GM19099 (cell line): Measurements from ENCODE around the gene ACTL6B.
A peak's percentile ranks its signal among the peaks of the same experiment; 100 is the strongest.

Experiments
- POLR2A ChIP-seq: IDR thresholded peaks from 3 replicates; pipeline ENCODE4 v1.6.1; 2011; ENCODE audit warnings: low read depth; ENCODE audit not compliant: insufficient read length; ENCODE audit errors: extremely low read depth

ACTL6B gene

DNA sequence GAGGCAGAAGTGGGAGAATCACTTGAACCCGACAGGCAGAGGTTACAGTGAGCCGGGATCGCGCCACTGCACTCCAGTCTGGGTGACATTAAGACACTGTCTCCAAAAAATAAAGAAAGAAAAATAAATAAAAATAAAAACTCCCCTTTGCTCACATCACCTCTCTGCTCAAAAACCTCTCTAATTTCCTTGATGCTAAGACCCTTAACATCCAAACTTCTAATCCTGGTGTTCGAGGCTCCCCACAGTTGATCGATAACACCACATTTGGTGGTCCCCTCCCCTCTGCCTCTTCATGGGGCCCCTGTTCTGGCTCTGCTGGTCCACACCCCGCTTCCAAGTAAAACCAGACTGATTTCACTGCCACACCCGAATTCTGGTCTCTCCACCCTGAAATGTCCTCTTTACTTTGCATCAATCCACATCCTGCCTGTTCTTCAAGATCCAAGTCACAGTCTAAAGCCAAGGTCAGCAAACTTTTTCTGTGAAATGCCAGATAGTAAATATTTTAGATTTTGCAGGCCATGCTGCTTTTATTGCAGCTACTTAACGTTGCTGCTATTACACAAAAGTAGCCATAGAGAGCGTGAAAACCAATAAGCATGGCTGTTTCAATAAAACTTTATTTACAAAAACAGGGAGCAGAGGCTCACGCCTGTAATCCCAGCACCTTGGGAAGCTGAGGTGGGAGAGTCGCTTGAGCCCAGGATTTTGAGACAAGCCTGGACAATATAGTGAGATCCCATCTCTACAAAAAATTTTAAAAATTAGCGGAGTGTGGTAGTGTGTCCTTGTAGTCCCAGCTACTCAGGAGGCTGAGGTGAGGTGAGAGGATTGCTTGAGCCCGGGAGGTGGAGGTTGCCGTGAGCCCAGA is 32.1 kb downstream of the ACTL6B start:
- no peak for TF ChIP-seq POLR2A

GRCh38 chr7:100621554-100621953 is 34.7 kb downstream of the ACTL6B start:
- no peak for TF ChIP-seq POLR2A

DNA sequence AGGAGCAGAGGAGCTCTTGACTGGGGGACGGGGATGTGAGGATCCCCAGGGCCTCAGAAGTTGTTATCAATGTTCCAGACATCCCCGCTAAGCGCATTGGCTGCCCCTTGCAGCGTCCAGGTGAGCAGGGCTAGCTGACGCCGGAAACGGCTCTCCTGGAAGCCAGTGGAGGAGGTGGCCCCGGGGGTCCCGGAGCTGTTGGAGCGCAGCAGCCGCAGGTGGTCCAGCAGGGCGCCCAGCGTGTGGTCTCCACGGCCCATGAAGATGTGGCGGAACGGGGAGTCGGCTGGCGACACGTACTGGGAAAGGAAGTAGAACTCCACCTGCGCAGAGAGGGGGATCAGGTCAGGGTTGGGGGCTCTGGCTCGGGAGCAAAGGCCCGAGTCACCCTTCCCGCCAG is 35.4 kb downstream of the ACTL6B start:
- TF ChIP-seq POLR2A: no peak

GRCh38 chr7:100620239-100620638 is 36.0 kb downstream of the ACTL6B start:
- no peak for TF ChIP-seq POLR2A

- no peak for TF ChIP-seq POLR2A
Observed at GRCh38 chr7:100614308-100614861, 41.9 kb downstream of the ACTL6B start.

GRCh38 chr7:100613412-100614175 is 42.7 kb downstream of the ACTL6B start:
- TF ChIP-seq POLR2A: no peak

DNA sequence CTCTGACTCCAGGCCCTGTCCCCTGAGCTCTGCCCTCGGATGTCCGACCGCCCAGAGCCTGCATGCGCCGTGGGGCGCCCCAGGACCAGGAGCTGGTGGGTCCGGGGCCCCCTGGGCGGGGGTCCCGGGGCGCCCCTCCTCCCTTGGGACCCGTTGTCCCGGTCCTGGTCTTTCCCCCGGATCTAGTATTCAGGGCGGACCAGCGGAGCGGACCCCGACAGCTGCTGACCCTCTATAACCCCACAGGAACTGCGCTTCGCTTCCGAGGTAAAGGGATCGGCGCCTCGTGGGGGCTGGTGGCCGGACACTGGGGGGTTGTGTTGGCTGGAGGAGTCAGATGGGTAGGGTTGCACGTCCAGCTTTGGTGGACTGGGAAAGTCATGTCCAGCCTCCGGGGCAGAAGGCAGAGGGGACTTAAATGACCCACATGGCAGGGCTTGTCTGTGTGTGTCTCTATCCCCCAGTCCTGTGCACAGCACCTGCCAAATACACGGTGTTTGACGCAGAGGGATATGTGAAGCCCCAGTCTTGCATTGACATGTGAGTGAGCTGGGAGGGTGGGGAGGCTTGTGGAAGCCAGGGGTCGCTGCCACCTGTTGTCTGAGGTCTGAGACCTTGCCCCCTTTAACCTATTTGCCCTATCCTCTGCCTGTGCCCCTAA is 43.4 kb downstream of the ACTL6B start:
- no peak for TF ChIP-seq POLR2A

DNA sequence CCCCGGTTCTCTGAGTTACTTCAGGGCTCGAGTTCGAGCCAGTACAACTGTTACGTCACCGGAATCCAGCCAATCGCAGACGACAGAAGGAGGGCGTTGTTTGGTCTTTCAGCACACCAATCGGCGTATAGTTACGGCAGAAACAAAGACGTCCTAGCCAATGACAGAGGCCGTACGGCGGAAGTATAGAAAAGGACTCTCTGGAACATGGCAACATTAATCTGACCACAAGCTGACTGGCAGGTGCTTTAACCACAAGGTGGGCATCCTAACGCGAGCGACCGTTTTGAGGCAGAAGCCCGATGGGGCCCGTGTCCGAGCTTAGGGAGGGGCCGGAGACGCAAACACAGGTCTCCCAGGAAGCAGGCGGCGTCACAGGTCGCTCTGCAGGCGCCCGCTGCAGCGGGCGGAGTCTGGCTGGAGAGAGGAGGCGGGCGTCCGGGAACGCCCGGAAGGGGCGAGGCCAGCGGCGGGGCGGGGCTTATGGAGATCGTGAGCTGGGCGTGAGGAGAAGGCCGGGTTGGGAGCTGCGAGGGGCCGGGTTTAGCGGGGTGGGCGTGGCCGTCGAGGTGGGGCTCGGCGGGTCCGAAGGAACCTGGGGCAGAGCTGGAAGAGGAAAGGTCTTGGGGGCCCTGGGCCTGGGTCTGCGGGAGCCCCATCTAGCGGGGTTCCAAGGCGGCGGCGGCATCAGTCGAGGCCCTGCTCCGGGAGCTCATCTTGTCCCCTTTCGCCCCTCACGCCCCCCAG is 44.1 kb downstream of the ACTL6B start, which contains the start of gene MOSPD3:
TSS of gene MOSPD3 (plus strand) at position 558 of the 747 bp plus-strand sequence. CDS start 252 bp downstream, outside the sequence.
- TF ChIP-seq POLR2A: peak; percentile 91

DNA sequence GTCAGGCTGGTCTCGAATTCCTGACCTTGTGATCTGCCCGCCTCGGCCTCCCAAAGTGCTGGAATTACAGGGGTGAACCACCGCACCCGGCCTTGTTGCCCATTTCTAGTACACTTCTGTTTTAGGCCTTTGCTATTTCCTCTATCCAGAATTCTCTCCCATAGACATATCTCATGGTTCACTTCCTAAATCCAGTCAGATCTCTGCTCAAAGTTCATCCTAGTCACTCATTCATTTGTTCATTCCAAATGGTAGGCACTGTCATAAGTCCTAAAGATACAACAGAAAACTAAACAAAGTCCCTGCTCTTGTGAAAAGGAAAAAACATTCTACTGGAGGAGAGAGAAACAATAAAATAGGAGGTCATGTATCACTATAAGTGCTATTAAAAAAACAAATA is 46.3 kb downstream of the ACTL6B start:
- TF ChIP-seq POLR2A: no peak

GRCh38 chr7:100607111-100607510 is 49.1 kb downstream of the ACTL6B start:
- no peak for TF ChIP-seq POLR2A

GRCh38 chr7:100606313-100606712 is 49.9 kb downstream of the ACTL6B start:
- no peak for TF ChIP-seq POLR2A

- no peak for TF ChIP-seq POLR2A
Observed at GRCh38 chr7:100604976-100605911, 51.0 kb downstream of the ACTL6B start.
